SK-N-SH (cell line): ENCODE data around the gene LDAH. TPM values are rescaled to one million over a fixed set of nuclear protein-coding genes. Genes with fewer than 3 reads are reported as not detected.

Experiments used
- CTCF ChIA-PET: fragments of 300-600, 350-600 bp; formaldehyde crosslinking; extraction: SDS; loops from one replicate; lab custom pipeline; 2021; lab: Yijun Ruan, JAX
- POLR2A ChIA-PET: fragments of 350-600 bp; sonication (Branson Sonifier 250); formaldehyde crosslinking; extraction: SDS; loops from one replicate; lab custom pipeline; 2020; ENCODE audit warnings: antibody characterized with exemption, inconsistent platforms; lab: Yijun Ruan, JAX
- DNase-seq: peaks from one replicate; pipeline ENCODE4 v3.0.0; 2012
- H2AFZ ChIP-seq: fragments of 200-600 bp; sonication (generic); 2 replicates; pipeline ENCODE4 v1.8.1; 2016; ENCODE audit warnings: antibody characterized with exemption, mild to moderate bottlenecking, low read depth
- H3F3A ChIP-seq: fragments of 200-600 bp; sonication (generic); replicated peaks from 2 replicates; pipeline ENCODE3; 2016; ENCODE audit warnings: antibody characterized with exemption, mild to moderate bottlenecking; ENCODE audit not compliant: insufficient read depth
- H3K27ac ChIP-seq, 2 experiments: fragments of 200-500 bp in 1 of 2; fragments of 200-600 bp in 1 of 2; sonication (Bioruptor generic) in 1 of 2; sonication (generic), shearing (Covaris generic) in 1 of 2; 2 replicates each; pipeline versions ENCODE4 v1.5.1 to v1.6.1; 2014 to 2016; ENCODE audit warnings: low read depth in 2 of 2, inconsistent platforms in 1 of 2, low read length in 1 of 2, mild to moderate bottlenecking in 1 of 2, mixed read lengths in 1 of 2
- H3K27me3 ChIP-seq: fragments of 200-600 bp; sonication (generic), shearing (Covaris generic); 2 replicates; pipeline ENCODE4 v1.6.1; 2016; ENCODE audit warnings: mixed run types; ENCODE audit not compliant: insufficient read depth
- H3K36me3 ChIP-seq, 2 experiments: fragments of 200-500 bp in 1 of 2; fragments of 200-600 bp in 1 of 2; sonication (Bioruptor generic) in 1 of 2; sonication (generic) in 1 of 2; replicated peaks in 1 of 2; 2 replicates each; pipeline versions ENCODE3 to v1.5.1; 2014 to 2016; ENCODE audit warnings: low read length in 1 of 2, mild to moderate bottlenecking in 1 of 2; ENCODE audit not compliant: insufficient read depth in 2 of 2, control insufficient read depth in 1 of 2
- H3K4me1 ChIP-seq, 2 experiments: fragments of 200-500 bp in 1 of 2; fragments of 200-600 bp in 1 of 2; sonication (Bioruptor generic) in 1 of 2; sonication (generic), shearing (Covaris generic) in 1 of 2; 2 replicates each; pipeline versions ENCODE4 v1.5.1 to v1.6.1; 2014 to 2016; ENCODE audit warnings: low read depth in 1 of 2, low read length in 1 of 2, mixed run types in 1 of 2; ENCODE audit not compliant: insufficient read depth in 2 of 2, control insufficient read depth in 1 of 2
- H3K4me2 ChIP-seq: fragments of 200-600 bp; sonication (generic), shearing (Covaris generic); 2 replicates; pipeline ENCODE4 v1.6.1; 2017; ENCODE audit warnings: mixed run types
- H3K4me3 ChIP-seq, 2 experiments: fragments of 200-500 bp in 1 of 2; fragments of 200-600 bp in 1 of 2; sonication (Bioruptor generic) in 1 of 2; sonication (generic), shearing (Covaris generic) in 1 of 2; 2 replicates each; pipeline versions ENCODE4 v1.5.1 to v1.8.1; 2014 to 2016; ENCODE audit warnings: low read depth in 2 of 2, inconsistent platforms in 1 of 2, low read length in 1 of 2, mild to moderate bottlenecking in 1 of 2, mixed read lengths in 1 of 2, moderate library complexity in 1 of 2
- H3K79me2 ChIP-seq: fragments of 200-600 bp; sonication (generic); 2 replicates; pipeline ENCODE4 v1.8.1; 2017; ENCODE audit warnings: mild to moderate bottlenecking; ENCODE audit not compliant: insufficient read depth
- H3K9ac ChIP-seq: fragments of 200-600 bp; sonication (generic); 2 replicates; pipeline ENCODE4 v1.6.1; 2017; ENCODE audit warnings: mixed run types
- H3K9me2 ChIP-seq: fragments of 200-600 bp; sonication (generic); 2 replicates; pipeline ENCODE4 v1.6.1; 2017; ENCODE audit warnings: mixed run types
- H3K9me3 ChIP-seq: fragments of 200-600 bp; sonication (generic); 2 replicates; pipeline ENCODE4 v1.6.1; 2017; ENCODE audit warnings: mixed run types, mild to moderate bottlenecking, moderate library complexity
- H4K20me1 ChIP-seq: fragments of 200-600 bp; sonication (generic); 2 replicates; pipeline ENCODE4 v1.6.1; 2017; ENCODE audit warnings: mild to moderate bottlenecking, mixed run types; ENCODE audit not compliant: insufficient read depth
- CHD2 ChIP-seq: fragments of 150-350 bp; IDR thresholded peaks from 2 replicates; pipeline ENCODE4 v1.6.1; 2018; ENCODE audit warnings: low read length; ENCODE audit not compliant: partially characterized antibody
- EP300 ChIP-seq, 2 experiments: IDR thresholded peaks; 2 replicates each; pipeline versions ENCODE4 v1.4.0 to v1.6.1; 2012; ENCODE audit warnings: borderline replicate concordance in 1 of 2, low read depth in 1 of 2, low read length in 1 of 2
- FOSL2 ChIP-seq: IDR thresholded peaks from 2 replicates; pipeline ENCODE4 v1.4.0; 2012; ENCODE audit warnings: low read depth, mild to moderate bottlenecking, moderate library complexity, borderline replicate concordance
- FOXM1 ChIP-seq: IDR thresholded peaks from 2 replicates; pipeline ENCODE4 v1.4.0; 2012; ENCODE audit warnings: low read depth, mild to moderate bottlenecking
- GABPA ChIP-seq: IDR thresholded peaks from 2 replicates; pipeline ENCODE4 v1.4.0; 2012; ENCODE audit warnings: low read depth, mild to moderate bottlenecking
- JUND ChIP-seq: IDR thresholded peaks from 2 replicates; pipeline ENCODE4 v1.4.0; 2012
- MEF2A ChIP-seq: IDR thresholded peaks from 2 replicates; pipeline ENCODE4 v1.4.0; 2012; ENCODE audit warnings: low read depth, borderline replicate concordance
- NRF1 ChIP-seq: IDR thresholded peaks from 2 replicates; pipeline ENCODE4 v1.6.1; 2012; ENCODE audit warnings: low read depth, mild to moderate bottlenecking, low read length
- RAD21 ChIP-seq: IDR thresholded peaks from 2 replicates; pipeline ENCODE4 v1.6.1; 2012; ENCODE audit warnings: mild to moderate bottlenecking, low read length
- RCOR1 ChIP-seq: fragments of 150-350 bp; IDR thresholded peaks from 2 replicates; pipeline ENCODE4 v1.6.1; 2017; ENCODE audit warnings: antibody characterized with exemption, low read length
- SMC3 ChIP-seq: IDR thresholded peaks from 2 replicates; pipeline ENCODE4 v1.6.1; 2012; ENCODE audit warnings: low read depth, low read length, improper control_type of control experiment
- TAF1 ChIP-seq: IDR thresholded peaks from 2 replicates; pipeline ENCODE4 v1.6.1; 2012; ENCODE audit warnings: low read depth, mild to moderate bottlenecking, low read length, moderate library complexity, borderline replicate concordance
- TCF12 ChIP-seq: IDR thresholded peaks from 2 replicates; pipeline ENCODE4 v1.4.0; 2012
- TEAD4 ChIP-seq: IDR thresholded peaks from 2 replicates; pipeline ENCODE4 v1.4.0; 2012; ENCODE audit warnings: mild to moderate bottlenecking, borderline replicate concordance; ENCODE audit not compliant: insufficient read depth
- YY1 ChIP-seq: IDR thresholded peaks from 2 replicates; pipeline ENCODE4 v1.4.0; 2012; ENCODE audit warnings: low read depth, mild to moderate bottlenecking
- WGBS: methylation state at CpG from one replicate; pipeline ENCODE4 v1.1.6; 2017; ENCODE audit warnings: low lambda C conversion rate; 5-methylcytosine and 5-hydroxymethylcytosine counted together
- polyA plus RNA-seq, 3 experiments: library from polyadenylated mRNA; depleted of rRNA; stranded (reverse); fragments of >200 nt; gene quantifications; 2 replicates each; pipeline ENCODE4 v1.2.3, GENCODE V29; 2012
- TF ChIP-seq, protein P1 (sequence below): fragments of 150-350 bp; IDR thresholded peaks from 2 replicates; pipeline ENCODE4 v1.6.1; 2017; ENCODE audit warnings: antibody characterized with exemption, low read length, low read depth, borderline replicate concordance
- TF ChIP-seq, protein P2 (sequence below): IDR thresholded peaks from 2 replicates; pipeline ENCODE4 v1.4.0; 2012; ENCODE audit warnings: low read depth, borderline replicate concordance
- TF ChIP-seq, protein P3 (sequence below): IDR thresholded peaks from 2 replicates; pipeline ENCODE4 v1.4.0; 2012; ENCODE audit warnings: low read depth, borderline replicate concordance
- TF ChIP-seq, protein P4 (sequence below): IDR thresholded peaks from 2 replicates; pipeline ENCODE4 v1.4.0; 2012; ENCODE audit warnings: low read depth
- TF ChIP-seq, protein P5 (sequence below): fragments of 200-600 bp; sonication (generic); IDR thresholded peaks from 2 replicates; pipeline ENCODE4 v1.6.1; 2017; ENCODE audit warnings: antibody characterized with exemption, mild to moderate bottlenecking, moderate library complexity

LDAH gene
- polyA plus RNA-seq, 1 of the 3 experiments (the other 2 are of a cell fraction): 12.7 TPM

DNA sequence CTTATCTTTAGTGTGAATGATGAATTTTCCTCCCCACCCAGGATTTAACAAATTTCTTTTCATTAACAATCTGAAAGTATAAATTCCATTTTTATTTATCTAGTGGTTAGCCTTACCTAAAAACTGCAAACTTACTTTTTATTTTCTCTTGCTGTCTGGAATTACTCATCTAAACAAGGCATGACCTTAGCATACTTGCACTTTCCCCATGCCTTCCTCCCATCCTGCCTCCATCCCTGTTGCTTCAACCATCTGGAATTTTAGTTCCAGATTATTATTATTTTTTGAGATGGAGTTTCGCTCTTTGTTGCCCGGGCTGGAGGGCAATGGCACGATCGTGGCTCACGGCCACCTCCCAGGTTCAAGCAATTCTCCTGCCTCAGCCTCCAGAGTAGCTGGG, 120.3 kb downstream of the LDAH start (continued):
- TF ChIP-seq, protein P1, sequence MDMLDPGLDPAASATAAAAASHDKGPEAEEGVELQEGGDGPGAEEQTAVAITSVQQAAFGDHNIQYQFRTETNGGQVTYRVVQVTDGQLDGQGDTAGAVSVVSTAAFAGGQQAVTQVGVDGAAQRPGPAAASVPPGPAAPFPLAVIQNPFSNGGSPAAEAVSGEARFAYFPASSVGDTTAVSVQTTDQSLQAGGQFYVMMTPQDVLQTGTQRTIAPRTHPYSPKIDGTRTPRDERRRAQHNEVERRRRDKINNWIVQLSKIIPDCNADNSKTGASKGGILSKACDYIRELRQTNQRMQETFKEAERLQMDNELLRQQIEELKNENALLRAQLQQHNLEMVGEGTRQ: no peak
- no peak for TF ChIP-seq TEAD4
- no peak for TF ChIP-seq GABPA
- TF ChIP-seq, protein P2, sequence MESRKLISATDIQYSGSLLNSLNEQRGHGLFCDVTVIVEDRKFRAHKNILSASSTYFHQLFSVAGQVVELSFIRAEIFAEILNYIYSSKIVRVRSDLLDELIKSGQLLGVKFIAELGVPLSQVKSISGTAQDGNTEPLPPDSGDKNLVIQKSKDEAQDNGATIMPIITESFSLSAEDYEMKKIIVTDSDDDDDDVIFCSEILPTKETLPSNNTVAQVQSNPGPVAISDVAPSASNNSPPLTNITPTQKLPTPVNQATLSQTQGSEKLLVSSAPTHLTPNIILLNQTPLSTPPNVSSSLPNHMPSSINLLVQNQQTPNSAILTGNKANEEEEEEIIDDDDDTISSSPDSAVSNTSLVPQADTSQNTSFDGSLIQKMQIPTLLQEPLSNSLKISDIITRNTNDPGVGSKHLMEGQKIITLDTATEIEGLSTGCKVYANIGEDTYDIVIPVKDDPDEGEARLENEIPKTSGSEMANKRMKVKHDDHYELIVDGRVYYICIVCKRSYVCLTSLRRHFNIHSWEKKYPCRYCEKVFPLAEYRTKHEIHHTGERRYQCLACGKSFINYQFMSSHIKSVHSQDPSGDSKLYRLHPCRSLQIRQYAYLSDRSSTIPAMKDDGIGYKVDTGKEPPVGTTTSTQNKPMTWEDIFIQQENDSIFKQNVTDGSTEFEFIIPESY: no peak
- TF ChIP-seq TAF1: no peak

DNA sequence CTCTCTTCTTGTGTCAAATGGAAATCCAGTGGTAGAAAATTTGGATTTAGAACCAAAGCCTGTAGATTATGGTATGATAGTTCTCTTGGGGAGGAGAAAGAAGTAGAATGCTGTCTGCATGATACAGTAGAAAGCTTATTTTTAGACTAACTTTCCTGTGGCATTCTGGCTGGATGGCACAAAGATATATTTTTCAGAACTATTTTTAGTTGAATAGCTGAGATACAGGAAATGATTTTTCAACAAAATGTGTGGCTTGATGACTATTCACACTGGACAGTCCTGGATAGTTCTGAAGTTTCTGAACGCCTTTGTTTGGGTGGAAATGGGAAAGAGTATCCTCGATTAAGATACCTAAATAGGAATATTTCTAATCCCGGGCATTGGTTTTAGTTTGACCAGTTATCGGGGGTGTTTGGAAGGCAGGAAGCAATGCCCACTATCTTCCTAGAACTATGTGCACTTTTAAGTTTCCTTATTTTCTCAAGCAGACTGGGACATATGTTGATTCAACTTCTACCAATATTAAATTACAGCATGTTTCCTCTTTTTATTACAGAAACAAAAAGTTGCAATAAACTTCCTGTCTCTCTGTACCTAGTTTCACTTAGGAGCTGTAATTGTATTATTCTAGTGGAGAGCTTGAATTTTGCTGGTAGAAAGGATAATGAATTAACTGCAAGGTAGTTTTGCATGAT, 123.8 kb downstream of the LDAH start:
- Histone ChIP-seq H3F3A (peaks cover 3% of the 10 kb centered on the region), H3K79me2 (no peaks in the 10 kb centered on the region), H4K20me1 (no peaks in the 10 kb centered on the region), H3K4me1 (peaks cover 0 to 14% of the 10 kb centered on the region in 2 experiments; a peak in 3 of 4 replicates), H3K9me3 (no peaks in the 10 kb centered on the region), H3K36me3 (peaks cover 6 to 35% of the 10 kb centered on the region in 2 experiments), H3K4me2 (peak overlapping the region; percentile 30), H3K9ac (no peak overlapping the region), H3K4me3 (no peak overlapping the region), H3K27ac (peak overlapping the region; percentile 55 to 60; a peak in 3 of 4 replicates), H3K27me3 (no peaks in the 10 kb centered on the region), H3K9me2 (no peaks in the 10 kb centered on the region), H2AFZ (no peak overlapping the region)
- ChIA-PET POLR2A (no interaction called here), CTCF (interaction anchor here (0.6 to 4.6 kb wide), 7 partner anchors 8 to 1263 kb away, joined by 3 to 22 read pairs (median 4); no protein-coding TSS in a partner anchor)
- WGBS: 87% methylated on average over 4 of the region's 4 CpGs
- no peak for TF ChIP-seq GABPA
- no peak for TF ChIP-seq RCOR1
- TF ChIP-seq JUND: no peak
- no peak for TF ChIP-seq TEAD4
- TF ChIP-seq, protein P3, sequence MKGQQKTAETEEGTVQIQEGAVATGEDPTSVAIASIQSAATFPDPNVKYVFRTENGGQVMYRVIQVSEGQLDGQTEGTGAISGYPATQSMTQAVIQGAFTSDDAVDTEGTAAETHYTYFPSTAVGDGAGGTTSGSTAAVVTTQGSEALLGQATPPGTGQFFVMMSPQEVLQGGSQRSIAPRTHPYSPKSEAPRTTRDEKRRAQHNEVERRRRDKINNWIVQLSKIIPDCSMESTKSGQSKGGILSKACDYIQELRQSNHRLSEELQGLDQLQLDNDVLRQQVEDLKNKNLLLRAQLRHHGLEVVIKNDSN: no peak
- no peak for TF ChIP-seq MEF2A
- TF ChIP-seq, protein P2: no peak
- no peak for TF ChIP-seq EP300 (IDR thresholded peaks at IDR 0.05; ENCODE audit: borderline replicate concordance in 1 of 2, low read depth in 1 of 2, low read length in 1 of 2)
- no peak for TF ChIP-seq RAD21
- no peak for TF ChIP-seq FOXM1
- TF ChIP-seq, protein P4, sequence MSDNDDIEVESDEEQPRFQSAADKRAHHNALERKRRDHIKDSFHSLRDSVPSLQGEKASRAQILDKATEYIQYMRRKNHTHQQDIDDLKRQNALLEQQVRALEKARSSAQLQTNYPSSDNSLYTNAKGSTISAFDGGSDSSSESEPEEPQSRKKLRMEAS: no peak
- TF ChIP-seq, protein P5, sequence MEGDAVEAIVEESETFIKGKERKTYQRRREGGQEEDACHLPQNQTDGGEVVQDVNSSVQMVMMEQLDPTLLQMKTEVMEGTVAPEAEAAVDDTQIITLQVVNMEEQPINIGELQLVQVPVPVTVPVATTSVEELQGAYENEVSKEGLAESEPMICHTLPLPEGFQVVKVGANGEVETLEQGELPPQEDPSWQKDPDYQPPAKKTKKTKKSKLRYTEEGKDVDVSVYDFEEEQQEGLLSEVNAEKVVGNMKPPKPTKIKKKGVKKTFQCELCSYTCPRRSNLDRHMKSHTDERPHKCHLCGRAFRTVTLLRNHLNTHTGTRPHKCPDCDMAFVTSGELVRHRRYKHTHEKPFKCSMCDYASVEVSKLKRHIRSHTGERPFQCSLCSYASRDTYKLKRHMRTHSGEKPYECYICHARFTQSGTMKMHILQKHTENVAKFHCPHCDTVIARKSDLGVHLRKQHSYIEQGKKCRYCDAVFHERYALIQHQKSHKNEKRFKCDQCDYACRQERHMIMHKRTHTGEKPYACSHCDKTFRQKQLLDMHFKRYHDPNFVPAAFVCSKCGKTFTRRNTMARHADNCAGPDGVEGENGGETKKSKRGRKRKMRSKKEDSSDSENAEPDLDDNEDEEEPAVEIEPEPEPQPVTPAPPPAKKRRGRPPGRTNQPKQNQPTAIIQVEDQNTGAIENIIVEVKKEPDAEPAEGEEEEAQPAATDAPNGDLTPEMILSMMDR: no peak
- no peak for TF ChIP-seq TCF12
- TF ChIP-seq TAF1: no peak
- no peak for TF ChIP-seq NRF1
- no peak for TF ChIP-seq YY1
- TF ChIP-seq FOSL2: no peak
- TF ChIP-seq SMC3: no peak
- no peak for TF ChIP-seq CHD2
- TF ChIP-seq, protein P1: no peak
- no peak for DNase-seq
